ENCODE data around the gene SKAP1. TPM values are rescaled to one million over a fixed set of nuclear protein-coding genes. Genes with fewer than 3 reads are reported as not detected.

The SKAP1 gene
- total RNA-seq, 2 experiments from 2014 or later = 75.5 to 91.4 TPM

- Mint-ChIP-seq H3K4me3 (no peak overlapping the region), H3K4me1 (peaks cover 8% of the 10 kb centered on the region), H3K9me3 (ENCODE audit: low read depth) (no peaks in the 10 kb centered on the region), H3K36me3 (peaks cover 4% of the 10 kb centered on the region), H3K27me3 (no peaks in the 10 kb centered on the region), H3K27ac (no peak overlapping the region)
- CTCF ChIA-PET = interaction anchor here (1.2 to 1.6 kb wide), 2 partner anchors 67 to 68 kb away, joined by 3 to 4 read pairs; no protein-coding TSS in a partner anchor
- ATAC-seq = no peak
- no peak for DNase-seq
Measured at GRCh38 chr17:48148029-48148770, 281.8 kb downstream of the SKAP1 start.

- no peak for ATAC-seq
- peaks cover 5% of the 10 kb centered on the region for H3K36me3 Mint-ChIP-seq
Measured at GRCh38 chr17:48144976-48145798, 284.8 kb downstream of the SKAP1 start.

GRCh38 chr17:48144231-48144630 is 285.8 kb downstream of the SKAP1 start:
- Mint-ChIP-seq H3K27me3 (no peaks in the 10 kb centered on the region), H3K4me3 (no peak overlapping the region), H3K4me1 (peaks cover 8% of the 10 kb centered on the region), H3K27ac (no peak overlapping the region), H3K36me3 (peaks cover 8% of the 10 kb centered on the region), H3K9me3 (ENCODE audit: low read depth) (no peaks in the 10 kb centered on the region)
- CTCF ChIA-PET = no interaction called here
- no peak for ATAC-seq
- no peak for DNase-seq

More at GRCh38 chr17:48144976-48145798, 284.8 kb downstream of the SKAP1 start:
- Mint-ChIP-seq H3K27ac (no peak overlapping the region), H3K4me3 (no peak overlapping the region), H3K4me1 (peaks cover 8% of the 10 kb centered on the region), H3K9me3 (ENCODE audit: low read depth) (no peaks in the 10 kb centered on the region), H3K27me3 (no peaks in the 10 kb centered on the region)
- no peak for DNase-seq
- CTCF ChIA-PET = interaction anchor here (1.2 kb wide), 1 partner anchor 14 kb away, joined by 3 read pairs; no protein-coding TSS in a partner anchor

GRCh38 chr17:48143629-48144028 is 286.4 kb downstream of the SKAP1 start:
- no peak for ATAC-seq
- Mint-ChIP-seq H3K4me1 (peaks cover 8% of the 10 kb centered on the region), H3K9me3 (ENCODE audit: low read depth) (no peaks in the 10 kb centered on the region), H3K27me3 (no peaks in the 10 kb centered on the region), H3K36me3 (peaks cover 5% of the 10 kb centered on the region), H3K27ac (no peak overlapping the region), H3K4me3 (no peak overlapping the region)
- DNase-seq = no peak
- CTCF ChIA-PET = no interaction called here

- peak overlapping the region; percentile 43 for H3K27ac Mint-ChIP-seq
- no peaks in the 10 kb centered on the region for H3K27me3 Mint-ChIP-seq
- H3K4me3 Mint-ChIP-seq = no peak overlapping the region
- no peak for ATAC-seq
- no peaks in the 10 kb centered on the region for H3K9me3 Mint-ChIP-seq (ENCODE audit: low read depth)
- no peak for DNase-seq
- CTCF ChIA-PET = interaction anchor here (1.1 to 2.7 kb wide), 2 partner anchors 9 to 42 kb away, joined by 3 to 9 read pairs; no protein-coding TSS in a partner anchor
- H3K36me3 Mint-ChIP-seq = peaks cover 8% of the 10 kb centered on the region
- peaks cover under 1% of the 10 kb centered on the region for H3K4me1 Mint-ChIP-seq
Measured at GRCh38 chr17:48139944-48140343, 290.1 kb downstream of the SKAP1 start.

- H3K9me3 Mint-ChIP-seq (ENCODE audit: low read depth) = no peaks in the 10 kb centered on the region
- no peaks in the 10 kb centered on the region for H3K27me3 Mint-ChIP-seq
- H3K4me3 Mint-ChIP-seq = no peak overlapping the region
- H3K36me3 Mint-ChIP-seq = peaks cover 8% of the 10 kb centered on the region
- DNase-seq = no peak
- CTCF ChIA-PET = no interaction called here
- no peak for ATAC-seq
- no peak overlapping the region for H3K27ac Mint-ChIP-seq
- H3K4me1 Mint-ChIP-seq = no peaks in the 10 kb centered on the region
Measured at GRCh38 chr17:48137656-48138055, 292.4 kb downstream of the SKAP1 start.

GRCh38 chr17:48134912-48135480 is 295.0 kb downstream of the SKAP1 start:
- no peaks in the 10 kb centered on the region for H3K9me3 Mint-ChIP-seq (ENCODE audit: low read depth)
- H3K27me3 Mint-ChIP-seq = no peaks in the 10 kb centered on the region
- no peak for ATAC-seq
- H3K27ac Mint-ChIP-seq = no peak overlapping the region
- H3K4me3 Mint-ChIP-seq = no peak overlapping the region
- H3K36me3 Mint-ChIP-seq = peaks cover 10% of the 10 kb centered on the region
- H3K4me1 Mint-ChIP-seq = no peaks in the 10 kb centered on the region
- CTCF ChIA-PET = interaction anchor here (0.7 to 8.7 kb wide), 11 partner anchors 12 to 484 kb away, joined by 3 to 113 read pairs (median 4); partner anchors contain the start of gene HOXB5
- DNase-seq = no peak

GRCh38 chr17:48132385-48132784 is 297.6 kb downstream of the SKAP1 start:
- no peaks in the 10 kb centered on the region for H3K4me1 Mint-ChIP-seq
- no peaks in the 10 kb centered on the region for H3K27me3 Mint-ChIP-seq
- H3K27ac Mint-ChIP-seq = no peak overlapping the region
- DNase-seq (no peak), ATAC-seq (no peak)
- no peak overlapping the region for H3K4me3 Mint-ChIP-seq
- CTCF ChIA-PET = interaction anchor here (1.0 to 8.7 kb wide), 7 partner anchors 10 to 121 kb away, joined by 3 to 113 read pairs (median 7); no protein-coding TSS in a partner anchor
- H3K9me3 Mint-ChIP-seq (ENCODE audit: low read depth) = no peaks in the 10 kb centered on the region
- H3K36me3 Mint-ChIP-seq = peaks cover 4% of the 10 kb centered on the region

GRCh38 chr17:48131216-48131824 is 298.7 kb downstream of the SKAP1 start:
- H3K4me1 Mint-ChIP-seq = no peaks in the 10 kb centered on the region
- DNase-seq = peak; percentile 57

GRCh38 chr17:48129981-48130380 is 300.0 kb downstream of the SKAP1 start:
- H3K4me3 Mint-ChIP-seq = no peak overlapping the region
- no peak for ATAC-seq
- no peak for DNase-seq
- H3K27ac Mint-ChIP-seq = no peak overlapping the region
- CTCF ChIA-PET = interaction anchor here (0.8 to 8.7 kb wide), 6 partner anchors 12 to 463 kb away, joined by 3 to 113 read pairs (median 11); partner anchors contain the start of genes HOXB5 and SNX11
- H3K36me3 Mint-ChIP-seq = peaks cover 3% of the 10 kb centered on the region
- H3K27me3 Mint-ChIP-seq = no peaks in the 10 kb centered on the region
- no peaks in the 10 kb centered on the region for H3K9me3 Mint-ChIP-seq (ENCODE audit: low read depth)
- H3K4me1 Mint-ChIP-seq = no peaks in the 10 kb centered on the region

More at GRCh38 chr17:48131216-48131824, 298.7 kb downstream of the SKAP1 start:
- Mint-ChIP-seq H3K27ac (no peak overlapping the region), H3K27me3 (no peaks in the 10 kb centered on the region), H3K36me3 (peaks cover 3% of the 10 kb centered on the region), H3K4me3 (no peak overlapping the region), H3K9me3 (ENCODE audit: low read depth) (no peaks in the 10 kb centered on the region)
- CTCF ChIA-PET = interaction anchor here (0.7 to 8.7 kb wide), 26 partner anchors 9 to 505 kb away, joined by 3 to 113 read pairs (median 3); partner anchors contain the start of genes HOXB3, HOXB5, NFE2L1 and SCRN2
- peak; percentile 67 for ATAC-seq

GRCh38 chr17:48128400-48128799 is 301.6 kb downstream of the SKAP1 start:
- peaks cover 5% of the 10 kb centered on the region for H3K4me1 Mint-ChIP-seq
- no peak overlapping the region for H3K27ac Mint-ChIP-seq
- CTCF ChIA-PET = interaction anchor here (0.7 to 8.7 kb wide), 3 partner anchors 46 to 244 kb away, joined by 3 to 113 read pairs (median 13); no protein-coding TSS in a partner anchor
- DNase-seq (no peak), ATAC-seq (no peak)
- no peaks in the 10 kb centered on the region for H3K27me3 Mint-ChIP-seq
- H3K4me3 Mint-ChIP-seq = no peak overlapping the region
- H3K36me3 Mint-ChIP-seq = peaks cover 6% of the 10 kb centered on the region
- no peaks in the 10 kb centered on the region for H3K9me3 Mint-ChIP-seq (ENCODE audit: low read depth)

GRCh38 chr17:48127371-48128051 is 302.5 kb downstream of the SKAP1 start:
- H3K27ac Mint-ChIP-seq = no peak overlapping the region
- no peak for ATAC-seq
- H3K4me1 Mint-ChIP-seq = peaks cover 6% of the 10 kb centered on the region
- peaks cover 11% of the 10 kb centered on the region for H3K36me3 Mint-ChIP-seq
- CTCF ChIA-PET = interaction anchor here (1.4 to 8.7 kb wide), 3 partner anchors 16 to 102 kb away, joined by 5 to 113 read pairs (median 13); no protein-coding TSS in a partner anchor
- no peaks in the 10 kb centered on the region for H3K9me3 Mint-ChIP-seq (ENCODE audit: low read depth)
- no peaks in the 10 kb centered on the region for H3K27me3 Mint-ChIP-seq
- DNase-seq = no peak
- H3K4me3 Mint-ChIP-seq = no peak overlapping the region
